Stimulated activated CD8-positive, alpha-beta memory T cell treated with anti-CD3 and anti-CD28 coated beads, Interleukin-4, amount 100 ng/mL, for 1 hour (primary cell): Measurements from ENCODE around the gene CAPN10.
"Not testable (repeated sequence)": the region's sequence is repeated elsewhere in the genome, so short reads cannot be mapped to it uniquely, and the experiment has no call there.

Experiments
- DNase-seq, 2 donors: peaks; one replicate each; pipeline ENCODE4 v3.0.0-alpha.2; 2020; ENCODE audit warnings: low read depth in 2 of 2, low spot score in 1 of 2

Gene CAPN10, protein sequence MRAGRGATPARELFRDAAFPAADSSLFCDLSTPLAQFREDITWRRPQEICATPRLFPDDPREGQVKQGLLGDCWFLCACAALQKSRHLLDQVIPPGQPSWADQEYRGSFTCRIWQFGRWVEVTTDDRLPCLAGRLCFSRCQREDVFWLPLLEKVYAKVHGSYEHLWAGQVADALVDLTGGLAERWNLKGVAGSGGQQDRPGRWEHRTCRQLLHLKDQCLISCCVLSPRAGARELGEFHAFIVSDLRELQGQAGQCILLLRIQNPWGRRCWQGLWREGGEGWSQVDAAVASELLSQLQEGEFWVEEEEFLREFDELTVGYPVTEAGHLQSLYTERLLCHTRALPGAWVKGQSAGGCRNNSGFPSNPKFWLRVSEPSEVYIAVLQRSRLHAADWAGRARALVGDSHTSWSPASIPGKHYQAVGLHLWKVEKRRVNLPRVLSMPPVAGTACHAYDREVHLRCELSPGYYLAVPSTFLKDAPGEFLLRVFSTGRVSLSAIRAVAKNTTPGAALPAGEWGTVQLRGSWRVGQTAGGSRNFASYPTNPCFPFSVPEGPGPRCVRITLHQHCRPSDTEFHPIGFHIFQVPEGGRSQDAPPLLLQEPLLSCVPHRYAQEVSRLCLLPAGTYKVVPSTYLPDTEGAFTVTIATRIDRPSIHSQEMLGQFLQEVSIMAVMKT

GRCh38 chr2:240586198-240586918 is at the start of gene CAPN10:
TSS of gene CAPN10 (plus strand) at chr2:240586734. CDS start at chr2:240586912, 178 bp downstream.
- peak; percentile 96 to 97 for DNase-seq

GRCh38 chr2:240538031-240538780 is 48.3 kb upstream of the CAPN10 start:
- no peak for DNase-seq

GRCh38 chr2:240539101-240539500 is 47.4 kb upstream of the CAPN10 start:
- DNase-seq, result not testable (repeated sequence)

- DNase-seq, result no peak
Observed at GRCh38 chr2:240539906-240540305, 46.6 kb upstream of the CAPN10 start.

DNA sequence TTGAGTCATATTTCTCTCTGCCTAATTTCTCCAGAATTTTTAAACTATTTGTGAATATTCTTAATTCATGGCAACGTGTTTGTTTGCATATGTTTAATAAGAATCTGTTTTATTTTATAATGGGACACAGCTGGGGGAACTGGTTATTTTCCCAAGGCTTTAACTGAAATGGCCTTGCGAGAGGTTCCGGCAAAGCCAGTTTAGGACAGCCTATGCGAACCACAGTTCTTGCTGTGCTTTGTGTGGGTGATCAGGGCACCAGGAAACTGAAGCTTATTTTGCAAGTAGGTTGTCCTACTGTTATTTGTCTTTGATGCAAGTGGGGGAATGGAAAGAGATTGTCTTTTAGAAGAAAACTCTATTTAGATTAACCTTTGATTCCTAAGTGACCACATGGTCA is 35.2 kb upstream of the CAPN10 start:
- DNase-seq, result no peak

GRCh38 chr2:240551811-240552210 is 34.7 kb upstream of the CAPN10 start:
- no peak for DNase-seq

DNA sequence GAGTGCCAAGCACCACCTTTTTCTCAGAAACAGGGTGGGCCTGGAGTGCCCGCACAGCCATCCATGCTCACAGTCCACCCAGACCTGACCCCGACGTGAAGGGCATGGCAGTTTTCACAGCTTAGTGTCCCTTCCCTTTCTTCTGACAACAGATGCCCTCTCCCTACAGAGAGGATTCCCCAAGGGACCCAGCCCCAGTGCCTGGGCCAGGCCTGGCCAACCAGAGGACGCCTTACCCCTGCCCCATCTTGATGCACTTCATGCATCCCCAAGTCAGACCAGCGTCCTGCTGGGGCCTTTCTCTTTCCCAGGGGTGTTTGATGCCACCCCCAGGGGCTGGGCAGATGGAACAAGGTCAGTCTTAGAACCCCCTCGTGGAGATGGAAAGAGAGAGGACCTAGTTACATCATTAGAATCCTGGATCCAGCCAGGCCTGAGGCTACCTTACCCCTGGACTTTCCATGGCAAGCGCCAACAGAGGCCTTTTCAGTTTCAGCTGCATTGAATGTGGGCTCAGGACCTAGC is 32.5 kb upstream of the CAPN10 start:
- no peak for DNase-seq

DNA sequence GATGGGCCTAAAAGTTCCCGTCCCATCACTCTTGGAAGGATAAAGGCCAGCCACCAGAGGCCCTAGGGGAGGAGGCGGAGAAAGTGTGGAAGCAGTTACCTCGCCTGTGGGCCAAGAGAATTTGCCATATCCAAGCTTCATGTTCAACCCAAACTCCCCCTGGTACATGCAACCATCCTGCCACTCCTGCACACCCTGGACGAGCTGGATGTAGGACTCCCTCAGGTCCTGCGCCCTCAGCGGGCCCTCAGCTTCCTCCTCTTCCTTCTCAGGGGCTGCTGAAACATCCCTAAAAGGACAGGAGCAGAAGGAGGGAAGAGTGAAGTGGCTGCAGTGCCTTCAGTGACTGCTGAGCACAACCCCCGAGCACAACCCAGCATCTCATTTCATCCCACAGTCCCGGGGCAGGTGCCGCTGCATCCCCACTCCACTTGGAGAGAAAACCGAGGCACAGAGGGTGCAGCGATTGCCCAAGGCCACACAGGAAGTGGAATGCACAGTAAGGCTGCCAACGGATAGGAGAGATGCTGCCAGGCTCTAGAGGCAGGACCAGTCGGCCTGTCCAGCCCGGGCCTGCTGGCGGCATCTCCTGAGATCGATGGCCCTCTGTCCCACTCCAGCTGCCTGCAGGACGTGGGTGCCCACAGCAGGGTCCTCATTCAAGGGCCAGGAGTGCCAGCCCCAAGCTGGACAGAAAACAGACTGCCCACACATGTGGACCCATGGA is 31.6 kb upstream of the CAPN10 start:
- no peak for DNase-seq

- DNase-seq, result no peak
Observed at GRCh38 chr2:240555541-240556250, 30.8 kb upstream of the CAPN10 start.

- DNase-seq, result no peak
Observed at GRCh38 chr2:240556553-240557100, 29.9 kb upstream of the CAPN10 start.

DNA sequence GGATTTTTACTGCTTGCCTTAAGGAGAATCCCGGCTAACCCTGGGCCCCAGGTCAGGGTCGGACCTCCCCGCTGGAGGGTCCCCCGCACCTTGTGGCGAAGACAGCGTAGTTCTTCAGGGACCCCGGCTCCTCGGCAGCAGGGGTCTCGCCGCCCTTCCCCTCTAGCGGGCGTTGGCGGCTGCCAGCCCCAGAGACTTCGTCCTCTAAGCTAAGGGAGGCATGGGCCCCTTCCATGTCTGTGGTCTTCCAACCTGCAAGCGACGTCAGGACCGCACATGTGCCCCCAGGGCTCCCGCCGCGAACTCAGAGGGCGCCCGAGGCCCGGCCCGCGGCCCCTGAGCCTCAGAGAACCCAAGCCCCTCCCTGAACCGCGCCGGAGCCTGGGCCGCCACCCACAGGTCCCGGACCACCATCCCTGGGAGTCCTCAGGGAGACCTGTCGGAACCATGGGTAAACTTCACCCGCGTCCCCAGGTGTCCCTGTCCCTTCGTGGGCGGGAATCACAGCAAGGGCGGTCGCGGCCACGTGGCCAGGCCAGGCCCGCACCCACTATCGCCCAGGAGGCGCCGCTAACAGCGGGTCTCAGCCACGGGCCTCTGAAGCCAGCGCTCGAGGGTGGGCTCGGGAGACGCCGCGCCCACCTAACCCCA is 29.3 kb upstream of the CAPN10 start:
- no peak for DNase-seq

DNA sequence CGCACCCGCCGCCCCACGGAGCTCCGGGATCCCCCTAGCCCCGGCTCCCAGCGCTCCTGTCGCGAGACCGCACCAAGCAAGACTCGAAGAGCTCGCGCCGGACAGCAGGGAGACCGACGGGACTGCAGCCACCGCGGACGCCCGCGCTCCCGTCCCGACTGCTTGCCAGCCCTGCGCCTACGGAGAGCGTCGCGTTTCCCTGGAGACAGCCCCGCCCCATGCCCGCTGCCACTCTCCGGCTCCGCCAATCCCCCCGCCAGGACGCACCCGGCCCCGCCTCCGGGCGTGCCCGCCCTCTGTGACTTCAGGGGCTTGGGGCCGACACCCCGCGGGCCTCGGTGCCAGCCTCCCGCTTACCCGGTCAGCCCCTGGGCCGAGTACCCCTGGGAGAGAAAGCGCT is 28.7 kb upstream of the CAPN10 start, which contains the start of gene ANKMY1:
TSS of gene ANKMY1 (minus strand) at position 181 of the 400 bp plus-strand sequence. CDS start 653 bp downstream, outside the sequence.
- DNase-seq, result no peak

DNA sequence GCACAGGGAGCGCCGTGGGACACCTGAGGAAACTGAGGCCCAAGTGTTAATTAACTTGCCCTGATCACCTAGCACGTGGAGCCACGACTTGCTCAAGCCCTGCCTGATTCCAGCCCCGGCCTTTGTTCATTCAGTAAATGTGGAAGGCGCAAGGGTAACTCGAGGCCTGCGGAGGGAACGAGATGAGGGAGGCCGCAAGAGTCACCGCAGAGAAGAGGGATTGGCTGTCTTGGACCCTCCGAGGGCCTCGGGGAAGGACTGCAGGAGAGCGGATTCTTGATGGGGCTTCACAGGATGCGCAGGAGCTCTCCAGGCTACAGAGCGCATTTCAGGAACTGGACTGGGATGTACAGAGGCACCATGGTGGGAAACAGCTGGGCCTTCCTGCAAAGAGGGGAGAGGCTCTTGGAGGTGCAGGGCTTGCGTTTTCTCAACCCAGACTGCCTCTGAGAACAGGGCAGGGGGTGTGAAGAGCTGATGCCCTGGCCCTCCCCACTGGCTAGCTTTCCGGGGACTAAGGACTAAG is 28.2 kb upstream of the CAPN10 start:
- DNase-seq, result no peak

GRCh38 chr2:240559286-240559685 is 27.2 kb upstream of the CAPN10 start:
- no peak for DNase-seq

- peak; percentile 71 to 74 for DNase-seq
Observed at GRCh38 chr2:240560084-240560479, 26.5 kb upstream of the CAPN10 start, which contains the start of gene DUSP28. TSS of gene DUSP28 (plus strand) at chr2:240560357. CDS start at chr2:240560685, 328 bp downstream.

DNA sequence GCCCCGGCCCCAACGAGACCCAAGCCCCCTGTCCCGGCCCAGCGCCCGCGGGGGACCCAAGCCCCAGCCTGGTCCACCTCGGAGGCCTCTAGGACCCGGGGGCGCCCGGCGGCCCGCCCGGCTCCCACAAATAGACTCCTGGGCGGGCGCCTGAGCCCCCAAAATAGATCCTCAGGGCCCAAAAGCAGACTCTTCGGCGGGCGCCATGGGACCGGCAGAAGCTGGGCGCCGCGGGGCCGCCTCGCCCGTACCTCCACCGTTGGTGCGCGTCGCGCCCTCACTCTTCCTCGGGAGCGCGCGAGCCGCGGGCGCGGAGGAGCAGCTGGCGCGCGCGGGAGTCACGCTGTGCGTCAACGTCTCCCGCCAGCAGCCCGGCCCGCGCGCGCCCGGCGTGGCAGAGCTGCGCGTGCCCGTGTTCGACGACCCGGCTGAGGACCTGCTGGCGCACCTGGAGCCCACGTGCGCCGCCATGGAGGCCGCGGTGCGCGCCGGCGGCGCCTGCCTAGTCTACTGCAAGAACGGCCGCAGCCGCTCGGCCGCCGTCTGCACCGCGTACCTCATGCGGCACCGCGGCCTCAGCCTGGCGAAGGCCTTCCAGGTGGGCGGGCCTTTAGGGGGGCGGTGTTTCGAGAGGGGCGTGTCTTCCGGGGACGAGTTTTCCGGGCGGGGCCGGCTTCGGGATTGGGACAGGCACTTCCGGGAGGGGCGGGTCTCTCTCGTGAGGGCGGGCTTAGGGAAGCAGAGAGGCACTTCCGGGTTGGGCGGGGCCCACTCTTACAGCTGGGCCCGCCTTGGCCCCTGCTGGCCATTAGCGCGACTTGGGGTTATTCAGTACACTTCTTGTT is 25.8 kb upstream of the CAPN10 start:
- peak; percentile 99 to 100 for DNase-seq

GRCh38 chr2:240561325-240561971 is 25.1 kb upstream of the CAPN10 start:
- DNase-seq, result no peak
